HG03432 (cell line): Measurements from ENCODE around the gene LMX1A.

Experiments used
- ATAC-seq: cut with Tn5 transposase; IDR thresholded peaks from one replicate; pipeline ENCODE4 v1.9.1; 2021; ENCODE audit warnings: mild to moderate bottlenecking, moderate library complexity; ENCODE audit not compliant: unreplicated experiment

Gene LMX1A

GRCh38 chr1:165279882-165280281 lies 76.6 kb downstream of the LMX1A start:
- no peak for ATAC-seq

DNA sequence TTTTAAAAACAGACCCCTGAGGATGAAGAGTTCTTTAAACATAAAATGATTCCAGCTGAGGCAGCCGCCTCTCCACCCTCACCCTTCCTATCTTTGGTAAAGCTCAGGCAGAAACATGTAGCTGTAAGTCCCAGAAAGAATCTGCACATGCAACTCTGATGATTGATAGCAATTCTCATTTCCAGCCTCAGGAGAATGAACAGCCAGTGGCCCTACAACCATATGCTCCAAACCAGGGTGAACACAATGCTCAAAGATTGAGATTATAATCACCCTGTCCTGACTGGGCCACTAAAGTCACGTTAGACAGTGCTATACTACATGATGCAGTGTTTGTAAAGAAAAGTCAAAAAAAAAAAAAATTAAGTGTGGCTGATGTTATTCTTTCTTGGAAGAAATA lies 80.2 kb downstream of the LMX1A start:
- ATAC-seq = no peak

GRCh38 chr1:165265196-165265838 lies 91.2 kb downstream of the LMX1A start:
- ATAC-seq = no peak

- ATAC-seq = no peak
Observed at GRCh38 chr1:165259706-165260428, 96.6 kb downstream of the LMX1A start.

DNA sequence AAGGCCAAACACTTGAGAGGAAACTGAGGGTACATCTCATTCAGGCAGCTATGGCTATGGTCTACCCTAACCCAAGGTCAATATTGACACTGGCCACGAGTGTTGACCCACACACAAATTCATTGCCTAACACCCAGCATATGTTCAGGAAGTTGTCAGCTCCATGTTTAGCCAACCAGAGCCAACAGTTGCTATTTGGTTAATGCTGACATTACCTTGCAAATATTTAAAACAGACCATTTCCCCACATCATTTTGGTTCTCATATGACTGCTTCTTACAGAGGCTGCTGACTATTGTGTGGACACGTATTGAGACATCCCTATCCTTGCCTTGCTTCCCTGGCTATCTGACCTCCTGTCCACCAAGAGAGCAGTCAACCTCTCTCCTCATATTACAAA lies 97.3 kb downstream of the LMX1A start:
- ATAC-seq = no peak

- peak; percentile 78 for ATAC-seq
Observed at GRCh38 chr1:165257969-165258459, 98.5 kb downstream of the LMX1A start.

DNA sequence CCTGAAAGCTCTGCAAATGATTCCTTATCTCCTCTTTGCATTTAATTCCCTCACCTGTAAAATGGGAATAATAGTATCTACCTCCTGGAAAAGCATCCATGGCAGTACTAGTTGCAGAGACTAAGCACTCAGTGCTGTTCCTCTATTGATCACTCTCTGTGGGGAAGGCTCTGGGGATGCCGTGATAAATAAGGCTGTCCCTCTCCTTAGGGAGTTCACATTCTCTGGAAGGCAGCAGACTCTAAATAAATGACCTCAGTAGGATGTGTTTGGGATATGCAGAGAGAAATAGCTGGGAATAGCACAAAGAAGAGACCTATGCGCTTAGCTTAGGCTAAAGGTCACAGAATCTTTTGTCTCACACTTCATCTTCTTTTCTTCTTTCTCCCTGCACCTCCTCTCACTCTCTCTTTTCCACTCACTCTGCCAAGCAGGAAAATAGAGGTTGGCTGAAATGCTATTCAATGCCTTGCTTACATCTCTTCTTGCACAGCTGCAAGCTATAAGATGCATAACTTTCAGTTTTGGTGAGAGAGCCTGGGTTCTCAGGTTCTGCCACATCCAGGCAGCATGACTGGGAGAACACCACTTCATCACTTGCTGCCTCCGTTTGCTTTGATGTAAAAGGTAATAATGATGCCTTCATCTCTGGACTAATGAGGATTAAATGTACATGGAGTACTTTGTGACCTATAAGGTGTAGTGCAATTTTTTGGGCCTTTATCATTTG lies 101.5 kb downstream of the LMX1A start:
- ATAC-seq = no peak

- no peak for ATAC-seq
Observed at GRCh38 chr1:165254376-165254775, 102.1 kb downstream of the LMX1A start.

- ATAC-seq = no peak
Observed at GRCh38 chr1:165253818-165254254, 102.7 kb downstream of the LMX1A start.

GRCh38 chr1:165248969-165249571 lies 107.4 kb downstream of the LMX1A start:
- ATAC-seq = no peak

DNA sequence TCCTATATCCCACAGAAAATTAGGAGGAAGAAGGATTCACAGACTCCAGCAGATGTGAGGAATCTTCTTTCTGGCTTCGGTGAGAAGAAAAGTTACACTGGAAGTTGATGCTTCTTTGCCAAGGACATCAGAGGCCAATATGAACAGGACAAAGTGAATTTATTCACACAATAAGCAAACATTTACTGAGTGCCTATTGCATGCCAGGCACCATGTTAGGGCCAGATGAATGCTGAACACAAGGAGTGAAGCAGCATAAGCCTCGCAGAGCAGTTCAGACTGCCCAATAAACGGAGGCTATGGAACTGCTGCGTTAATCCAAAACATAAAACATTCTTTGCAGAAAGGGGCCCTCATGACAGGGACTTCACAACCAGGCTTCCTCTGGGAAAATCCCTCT lies 114.6 kb downstream of the LMX1A start:
- no peak for ATAC-seq

DNA sequence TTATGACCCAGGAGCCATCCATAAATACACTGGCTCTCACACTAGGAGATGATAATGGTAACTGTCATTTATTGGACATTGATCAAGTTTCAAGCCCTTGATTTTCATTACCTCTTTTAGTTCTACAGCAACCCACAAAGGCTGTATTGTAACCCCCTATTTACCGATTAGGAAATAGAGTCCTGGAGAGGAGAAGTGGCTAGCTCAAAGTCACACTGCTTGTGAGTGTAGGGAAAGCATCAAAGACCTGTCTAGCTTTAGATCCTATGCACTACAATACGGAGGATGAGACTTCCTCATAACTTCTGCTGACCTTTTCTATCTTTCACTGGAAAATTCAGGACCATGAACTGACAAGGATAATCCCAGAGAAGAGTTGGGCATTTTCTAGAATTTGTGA lies 115.2 kb downstream of the LMX1A start:
- ATAC-seq = no peak

- ATAC-seq = no peak
Observed at GRCh38 chr1:165240492-165240891, 116.0 kb downstream of the LMX1A start.

DNA sequence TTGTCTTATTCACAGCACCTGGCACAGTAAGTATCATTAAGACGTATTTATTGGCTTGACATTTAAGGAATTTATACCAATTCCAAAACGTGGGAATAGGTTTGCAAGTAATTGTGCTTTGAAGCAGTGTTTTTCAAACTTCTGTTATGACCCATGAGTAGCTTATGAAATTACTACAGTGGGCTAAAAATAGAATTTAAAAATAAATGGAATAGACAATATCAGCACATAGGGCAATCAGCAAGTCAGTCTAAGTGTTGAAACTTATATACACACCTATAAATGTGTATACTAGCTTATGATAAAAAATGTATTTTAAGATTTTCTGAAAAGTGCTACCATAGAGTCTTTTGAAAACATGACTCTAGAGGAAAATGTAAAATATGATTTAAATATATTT lies 116.6 kb downstream of the LMX1A start:
- ATAC-seq = no peak

DNA sequence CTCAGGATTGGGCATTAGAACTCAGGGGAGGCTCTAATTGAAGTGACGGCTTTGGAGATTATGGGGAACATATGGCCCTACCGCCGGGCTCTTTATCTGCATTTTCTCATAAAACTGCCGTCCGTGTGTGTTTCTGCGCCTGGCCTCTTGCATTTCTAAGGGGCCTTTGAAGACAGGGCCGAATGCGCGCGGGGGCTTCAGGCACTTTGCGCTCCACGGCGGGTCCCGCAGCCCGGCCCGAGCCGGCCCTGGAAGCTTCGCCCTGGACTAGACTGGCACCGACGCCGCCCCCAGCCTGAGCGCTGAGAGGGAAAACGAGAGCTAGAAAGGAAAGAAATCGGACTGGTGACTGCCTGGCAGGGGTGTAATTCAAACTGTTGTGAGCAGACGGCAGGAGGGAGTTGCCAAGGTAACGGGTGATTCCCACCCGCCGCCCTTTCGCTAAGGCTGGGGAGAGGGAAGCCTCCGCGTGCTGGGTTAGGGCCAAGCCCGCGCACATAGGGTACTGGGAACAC lies 120.7 kb downstream of the LMX1A start:
- no peak for ATAC-seq

- ATAC-seq = no peak
Observed at GRCh38 chr1:165235155-165235776, 121.2 kb downstream of the LMX1A start.

DNA sequence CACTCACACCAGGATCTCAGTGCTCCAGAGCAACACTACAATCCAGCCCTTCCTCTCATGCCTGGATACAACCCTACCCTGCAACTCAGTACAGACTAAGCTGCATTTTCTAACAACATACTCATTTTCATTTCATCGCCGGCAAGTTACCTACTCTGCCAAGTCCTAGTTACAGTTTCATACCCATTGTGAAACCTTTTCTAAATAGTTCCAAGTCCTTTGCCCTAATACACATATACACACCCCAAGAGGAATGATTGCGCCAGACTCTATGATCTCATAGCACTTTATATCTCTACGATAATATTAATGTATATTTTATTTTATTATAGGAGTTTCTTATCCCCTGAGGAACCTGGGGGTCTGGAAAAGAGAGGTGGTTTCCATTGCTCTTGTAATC lies 122.4 kb downstream of the LMX1A start:
- ATAC-seq = no peak

- no peak for ATAC-seq
Observed at GRCh38 chr1:165228676-165229075, 127.8 kb downstream of the LMX1A start.

- ATAC-seq = no peak
Observed at GRCh38 chr1:165228111-165228655, 128.3 kb downstream of the LMX1A start.

- ATAC-seq = no peak
Observed at GRCh38 chr1:165226326-165226725, 130.2 kb downstream of the LMX1A start.
